ENCODE data around the gene NTM.
"Not testable (repeated sequence)": the region's sequence is repeated elsewhere in the genome, so short reads cannot be mapped to it uniquely, and the experiment has no call there.

NTM gene

DNA sequence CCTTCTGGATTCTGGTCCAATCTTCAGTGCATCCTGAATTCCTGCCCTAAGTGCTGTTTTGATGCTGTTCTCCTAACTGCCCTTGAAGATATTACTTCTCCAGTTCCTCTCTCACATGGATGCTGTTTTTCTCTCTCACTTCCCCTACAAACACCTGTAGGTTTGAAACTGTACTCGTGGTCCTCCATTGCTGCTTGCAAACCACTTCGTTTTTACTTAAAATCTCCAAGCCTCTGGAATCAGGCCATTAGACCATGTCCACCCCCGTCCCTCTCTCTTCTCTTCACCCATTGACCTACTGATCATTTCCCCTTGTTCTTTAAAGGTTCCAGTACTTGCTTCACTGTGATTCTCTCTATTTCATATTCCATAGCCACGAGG is 988.1 kb downstream of the NTM start:
- DNase-seq (ENCODE audit: low spot score), result no peak

GRCh38 chr11:132361011-132361550 is 990.7 kb downstream of the NTM start:
- no peak for DNase-seq (ENCODE audit: low spot score)

DNA sequence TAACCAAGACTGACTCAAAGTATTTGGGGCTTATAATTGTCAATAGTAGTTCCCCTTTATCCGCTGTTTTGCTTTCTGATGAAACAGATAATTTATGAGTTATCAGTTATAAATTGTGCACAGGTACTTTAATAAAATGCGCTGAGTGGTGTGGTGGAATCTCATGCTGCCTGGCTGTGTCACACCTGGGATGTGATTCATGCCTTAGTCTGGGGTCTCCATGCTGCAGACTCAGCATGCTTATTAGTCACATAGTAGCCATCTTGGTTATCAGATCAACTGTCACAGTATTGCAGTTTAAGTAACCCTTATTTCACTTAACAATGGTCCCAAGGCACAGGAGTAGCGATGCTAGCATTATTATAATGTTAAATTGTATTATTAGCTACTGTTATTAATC is 995.2 kb downstream of the NTM start:
- no peak for DNase-seq (ENCODE audit: low spot score)

GRCh38 chr11:132367293-132367692 is 996.9 kb downstream of the NTM start:
- no peak for DNase-seq (ENCODE audit: low spot score)

DNA sequence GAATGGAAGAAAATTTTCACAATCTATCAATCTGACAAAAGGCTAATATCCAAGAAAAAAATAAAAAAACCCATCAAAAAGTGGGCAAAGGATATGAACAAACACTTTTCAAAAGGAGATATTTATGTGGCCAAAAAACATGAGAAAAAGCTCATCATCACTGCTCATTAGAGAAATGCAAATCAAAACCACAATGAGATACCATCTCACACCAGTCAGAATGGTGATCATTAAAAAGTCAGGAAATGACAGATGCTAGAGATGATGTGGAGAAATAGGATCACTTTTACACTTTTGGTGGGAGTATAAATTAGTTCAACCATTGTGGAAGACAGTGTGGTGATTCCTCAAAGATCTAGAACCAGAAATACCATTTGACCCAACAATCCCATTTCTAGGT is 999.7 kb downstream of the NTM start:
- DNase-seq (ENCODE audit: low spot score), result not testable (repeated sequence)

- DNase-seq (ENCODE audit: low spot score), result no peak
Measured at GRCh38 chr11:132373405-132374143, 1003.2 kb downstream of the NTM start.

DNA sequence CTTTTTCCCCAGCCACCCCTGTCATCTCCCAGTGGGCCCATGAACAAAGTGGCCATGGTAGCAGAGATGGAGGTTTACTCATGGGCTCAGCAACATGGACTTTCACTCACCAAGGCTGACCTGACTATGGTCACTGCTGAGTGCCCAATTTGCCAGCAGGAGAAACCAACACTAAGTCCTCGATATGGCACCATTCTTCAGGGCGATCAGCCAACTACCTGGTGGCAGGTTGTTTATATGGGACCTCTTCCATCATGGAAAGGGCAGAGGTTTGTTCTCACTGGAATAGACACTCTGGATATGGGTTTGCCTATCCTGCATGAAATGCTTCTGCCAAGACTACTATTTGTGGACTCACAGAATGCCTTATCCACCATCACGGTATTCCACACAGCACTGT is 1009.1 kb downstream of the NTM start:
- no peak for DNase-seq (ENCODE audit: low spot score)

Measured in Ammon's horn (tissue), 1 donor.